Measurements from ENCODE around the gene CPM.

Gene CPM

DNA sequence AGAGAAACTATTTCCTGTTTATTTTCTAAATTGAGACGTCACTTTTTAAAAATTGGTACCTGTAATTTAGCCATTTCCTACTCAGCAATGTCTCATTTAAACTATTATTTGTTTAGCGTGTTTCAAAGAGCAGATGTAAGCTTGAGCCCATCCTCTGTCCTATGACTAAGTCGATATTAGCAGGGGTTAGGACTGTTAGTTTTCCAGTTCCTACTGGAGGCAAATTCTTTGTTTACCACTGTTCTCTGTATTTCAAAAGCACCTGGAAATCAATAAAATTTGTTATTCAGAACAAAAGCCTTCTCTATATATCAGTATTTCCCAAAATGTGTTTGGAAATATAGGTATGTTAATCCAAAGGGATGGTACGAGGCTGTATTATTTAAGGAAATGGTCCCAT, 82.6 kb downstream of the CPM start:
- no peaks in the 10 kb centered on the region for H3K27me3 ChIP-seq (replicated peaks; ENCODE audit: insufficient read depth, low read length)

DNA sequence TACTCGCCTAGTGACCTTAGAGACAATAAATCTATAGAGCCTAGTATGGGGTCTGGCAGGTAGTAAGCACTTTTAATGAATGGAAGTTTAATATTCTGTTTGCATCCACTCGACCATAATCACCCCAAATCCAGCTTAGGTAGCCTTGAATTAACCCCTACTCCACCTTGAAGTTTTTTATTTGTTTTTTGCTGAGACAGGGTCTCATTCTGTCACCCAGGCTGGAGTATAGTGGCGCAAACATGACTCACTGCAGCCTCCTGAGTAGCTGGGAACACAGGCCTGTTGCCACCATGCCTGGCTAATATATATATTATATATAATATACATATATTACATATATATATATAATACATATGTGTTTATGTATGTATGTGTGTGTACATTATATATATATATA, 86.2 kb downstream of the CPM start:
- H3K36me3 ChIP-seq (replicated peaks; ENCODE audit: insufficient read depth, low read length): peaks cover 11% of the 10 kb centered on the region
- H3K4me2 ChIP-seq (ENCODE audit: low read depth, low read length): no peak overlapping the region
- TF ChIP-seq EZH2 (optimal IDR thresholded peaks at IDR 0.05; ENCODE audit: low read depth, low read length) (no peak), EZH2phosphoT487 (IDR thresholded peaks at IDR 0.05; ENCODE audit: low read length) (no peak), CTCF (IDR thresholded peaks at IDR 0.05; ENCODE audit: low read length) (no peak)
- peaks cover 5% of the 10 kb centered on the region; the same call in 1 of the 2 replicates for H3K79me2 ChIP-seq (ENCODE audit: low read length)
- peaks cover 73% of the 10 kb centered on the region for H3F3A ChIP-seq (ENCODE audit: insufficient read depth, low read length)
- H3K9ac ChIP-seq (ENCODE audit: low read length): no peak overlapping the region
- no peaks in the 10 kb centered on the region for H3K9me3 ChIP-seq (replicated peaks; ENCODE audit: insufficient read depth, low read length)
- no peak for DNase-seq
- no peak overlapping the region for H3K27ac ChIP-seq (ENCODE audit: low read length)
- H2AFZ ChIP-seq (ENCODE audit: low read length): no peak overlapping the region
- no peaks in the 10 kb centered on the region for H3K9me2 ChIP-seq (replicated peaks; ENCODE audit: insufficient read depth, low read length)
- H3K4me1 ChIP-seq (ENCODE audit: low read length): no peaks in the 10 kb centered on the region
- H4K20me1 ChIP-seq (ENCODE audit: insufficient read depth, low read length): peaks cover 17% of the 10 kb centered on the region
- H3K4me3 ChIP-seq (ENCODE audit: low read length): no peak overlapping the region
- no peaks in the 10 kb centered on the region for H3K27me3 ChIP-seq (replicated peaks; ENCODE audit: insufficient read depth, low read length)

More for the DNA sequence above, 82.6 kb downstream of the CPM start:
- Histone ChIP-seq H3K9ac (ENCODE audit: low read length) (no peak overlapping the region), H3K36me3 (replicated peaks; ENCODE audit: insufficient read depth, low read length) (no peaks in the 10 kb centered on the region), H2AFZ (ENCODE audit: low read length) (no peak overlapping the region), H3K4me3 (ENCODE audit: low read length) (no peak overlapping the region), H3F3A (ENCODE audit: insufficient read depth, low read length) (peaks cover 48% of the 10 kb centered on the region), H3K27ac (ENCODE audit: low read length) (no peak overlapping the region), H3K79me2 (ENCODE audit: low read length) (no peaks in the 10 kb centered on the region), H4K20me1 (ENCODE audit: insufficient read depth, low read length) (no peaks in the 10 kb centered on the region; the same call in 1 of the 2 replicates), H3K9me2 (replicated peaks; ENCODE audit: insufficient read depth, low read length) (no peaks in the 10 kb centered on the region), H3K4me2 (ENCODE audit: low read depth, low read length) (no peak overlapping the region), H3K9me3 (replicated peaks; ENCODE audit: insufficient read depth, low read length) (no peaks in the 10 kb centered on the region), H3K4me1 (ENCODE audit: low read length) (no peaks in the 10 kb centered on the region)
- no peak for TF ChIP-seq EZH2phosphoT487 (IDR thresholded peaks at IDR 0.05; ENCODE audit: low read length)
- TF ChIP-seq EZH2 (optimal IDR thresholded peaks at IDR 0.05; ENCODE audit: low read depth, low read length): no peak
- no peak for DNase-seq

DNA sequence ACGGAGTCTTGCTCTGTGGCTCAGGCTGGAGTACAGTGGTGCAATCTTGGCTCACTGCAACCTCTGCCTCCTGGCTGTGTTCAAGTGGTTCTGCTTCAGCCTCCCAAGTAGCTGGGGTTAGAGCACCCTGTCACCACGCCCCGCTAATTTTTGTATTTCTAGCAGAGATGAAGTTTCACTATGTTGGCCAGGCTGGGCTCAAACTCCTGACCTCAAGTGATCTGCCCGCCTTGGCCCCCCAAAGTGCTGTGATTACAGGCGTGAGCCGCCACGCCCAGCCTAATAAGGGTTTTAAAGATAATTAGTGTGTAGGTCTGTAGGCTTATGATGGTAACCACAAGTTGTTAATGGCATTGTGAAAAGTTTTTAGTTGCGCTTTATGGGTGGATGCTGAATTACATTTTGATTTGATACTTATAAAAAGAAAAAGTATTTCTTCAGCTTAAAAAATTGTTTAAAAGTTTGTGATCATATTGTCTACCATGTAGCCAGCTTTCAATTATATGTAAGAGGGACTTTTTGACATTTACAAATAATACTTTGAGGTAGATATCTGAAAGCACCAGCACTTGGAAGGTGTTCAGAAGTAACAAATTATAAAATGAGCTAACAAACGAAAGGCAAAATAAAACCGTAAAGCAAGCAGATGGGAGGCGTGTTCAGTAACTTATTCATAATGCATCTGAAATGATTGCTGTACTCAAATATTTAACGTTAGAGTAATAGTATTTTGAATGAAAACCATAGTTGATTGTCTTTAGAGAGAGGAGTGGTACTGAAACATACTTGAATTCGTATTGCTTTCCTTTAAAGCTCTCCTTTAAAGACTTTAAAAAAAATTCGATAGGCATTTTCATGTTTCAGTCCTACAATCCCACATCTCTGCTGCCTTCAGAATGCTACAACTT, 87.9 kb downstream of the CPM start:
- no peaks in the 10 kb centered on the region for H3K9me3 ChIP-seq (replicated peaks; ENCODE audit: insufficient read depth, low read length)
- H4K20me1 ChIP-seq (ENCODE audit: insufficient read depth, low read length): peaks cover 25% of the 10 kb centered on the region
- H3K9ac ChIP-seq (ENCODE audit: low read length): no peak overlapping the region
- TF ChIP-seq CTCF (IDR thresholded peaks at IDR 0.05; ENCODE audit: low read length) (no peak), EZH2phosphoT487 (IDR thresholded peaks at IDR 0.05; ENCODE audit: low read length) (no peak), EZH2 (optimal IDR thresholded peaks at IDR 0.05; ENCODE audit: low read depth, low read length) (no peak)
- no peaks in the 10 kb centered on the region for H3K4me1 ChIP-seq (ENCODE audit: low read length)
- H3K79me2 ChIP-seq (ENCODE audit: low read length): peaks cover 10% of the 10 kb centered on the region
- H3K9me2 ChIP-seq (replicated peaks; ENCODE audit: insufficient read depth, low read length): no peaks in the 10 kb centered on the region
- H3F3A ChIP-seq (ENCODE audit: insufficient read depth, low read length): peaks cover 75% of the 10 kb centered on the region
- peaks cover 16% of the 10 kb centered on the region for H3K36me3 ChIP-seq (replicated peaks; ENCODE audit: insufficient read depth, low read length)
- H3K4me3 ChIP-seq (ENCODE audit: low read length): no peak overlapping the region
- no peak overlapping the region for H2AFZ ChIP-seq (ENCODE audit: low read length)
- DNase-seq: no peak
- H3K27me3 ChIP-seq (replicated peaks; ENCODE audit: insufficient read depth, low read length): no peaks in the 10 kb centered on the region
- H3K4me2 ChIP-seq (ENCODE audit: low read depth, low read length): no peak overlapping the region
- H3K27ac ChIP-seq (ENCODE audit: low read length): no peak overlapping the region

DNA sequence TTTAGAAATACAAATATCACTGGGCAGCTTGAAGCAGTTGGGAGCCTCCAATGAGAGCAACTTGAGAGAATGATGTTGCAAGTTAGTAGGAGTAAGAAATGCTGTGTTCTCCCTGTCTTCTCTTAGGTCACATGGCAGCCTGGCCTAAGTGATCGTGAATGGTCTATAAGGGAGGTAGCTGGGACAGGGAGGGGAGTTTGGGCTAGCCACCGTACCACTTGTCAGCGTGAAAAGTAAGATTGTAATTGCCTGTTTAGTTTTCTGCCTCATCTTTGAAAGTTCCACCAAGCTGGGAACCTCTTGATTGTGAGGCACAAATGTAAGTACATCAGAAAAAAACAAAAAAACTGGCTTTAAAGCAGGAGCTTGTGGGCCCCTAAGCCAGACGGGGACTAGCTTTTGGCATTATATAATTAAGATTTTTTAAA, 88.6 kb downstream of the CPM start:
- TF ChIP-seq EZH2 (optimal IDR thresholded peaks at IDR 0.05; ENCODE audit: low read depth, low read length) (no peak), CTCF (IDR thresholded peaks at IDR 0.05; ENCODE audit: low read length) (no peak), EZH2phosphoT487 (IDR thresholded peaks at IDR 0.05; ENCODE audit: low read length) (no peak)
- Histone ChIP-seq H3F3A (ENCODE audit: insufficient read depth, low read length) (peaks cover 75% of the 10 kb centered on the region), H4K20me1 (ENCODE audit: insufficient read depth, low read length) (peaks cover 31% of the 10 kb centered on the region), H3K27me3 (replicated peaks; ENCODE audit: insufficient read depth, low read length) (no peaks in the 10 kb centered on the region), H3K4me3 (ENCODE audit: low read length) (no peak overlapping the region), H2AFZ (ENCODE audit: low read length) (no peak overlapping the region), H3K79me2 (ENCODE audit: low read length) (peaks cover 15% of the 10 kb centered on the region), H3K27ac (ENCODE audit: low read length) (no peak overlapping the region), H3K9me2 (replicated peaks; ENCODE audit: insufficient read depth, low read length) (no peaks in the 10 kb centered on the region), H3K36me3 (replicated peaks; ENCODE audit: insufficient read depth, low read length) (peaks cover 23% of the 10 kb centered on the region), H3K4me2 (ENCODE audit: low read depth, low read length) (no peak overlapping the region), H3K9ac (ENCODE audit: low read length) (no peak overlapping the region), H3K4me1 (ENCODE audit: low read length) (no peaks in the 10 kb centered on the region), H3K9me3 (replicated peaks; ENCODE audit: insufficient read depth, low read length) (no peaks in the 10 kb centered on the region)
- DNase-seq: no peak

Data from MM.1S (cell line).